GM12873 (cell line): ENCODE results near the gene PAK4.

Experiments
- TF ChIP-seq, protein P1 (sequence below): IDR thresholded peaks from 2 replicates; pipeline ENCODE4 v1.5.1; 2012; ENCODE audit warnings: low read depth, mild to moderate bottlenecking, moderate library complexity, low read length, control low read depth; ENCODE audit not compliant: insufficient read depth; ENCODE audit errors: missing control alignments

The PAK4 gene

DNA sequence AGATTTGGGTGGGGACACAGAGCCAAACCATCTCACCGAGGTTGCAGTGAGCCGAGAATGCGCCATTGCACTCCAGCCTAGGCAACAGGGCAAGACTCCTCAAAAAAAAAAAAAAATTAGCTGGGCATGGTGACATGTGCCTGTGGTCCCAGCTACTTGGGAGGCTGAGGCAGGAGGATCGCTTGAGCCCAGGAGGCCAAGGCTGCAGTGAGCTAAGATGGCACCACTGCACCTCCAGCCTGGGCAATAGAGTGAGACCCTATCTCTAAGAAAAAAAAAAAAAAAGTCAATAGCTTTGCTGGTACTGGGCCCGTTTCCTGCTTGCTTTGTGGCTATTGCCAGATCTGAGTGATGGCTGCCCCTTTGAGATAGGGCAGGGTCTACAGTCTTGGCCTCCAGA lies 28.3 kb upstream of the PAK4 start:
- TF ChIP-seq, protein P1, sequence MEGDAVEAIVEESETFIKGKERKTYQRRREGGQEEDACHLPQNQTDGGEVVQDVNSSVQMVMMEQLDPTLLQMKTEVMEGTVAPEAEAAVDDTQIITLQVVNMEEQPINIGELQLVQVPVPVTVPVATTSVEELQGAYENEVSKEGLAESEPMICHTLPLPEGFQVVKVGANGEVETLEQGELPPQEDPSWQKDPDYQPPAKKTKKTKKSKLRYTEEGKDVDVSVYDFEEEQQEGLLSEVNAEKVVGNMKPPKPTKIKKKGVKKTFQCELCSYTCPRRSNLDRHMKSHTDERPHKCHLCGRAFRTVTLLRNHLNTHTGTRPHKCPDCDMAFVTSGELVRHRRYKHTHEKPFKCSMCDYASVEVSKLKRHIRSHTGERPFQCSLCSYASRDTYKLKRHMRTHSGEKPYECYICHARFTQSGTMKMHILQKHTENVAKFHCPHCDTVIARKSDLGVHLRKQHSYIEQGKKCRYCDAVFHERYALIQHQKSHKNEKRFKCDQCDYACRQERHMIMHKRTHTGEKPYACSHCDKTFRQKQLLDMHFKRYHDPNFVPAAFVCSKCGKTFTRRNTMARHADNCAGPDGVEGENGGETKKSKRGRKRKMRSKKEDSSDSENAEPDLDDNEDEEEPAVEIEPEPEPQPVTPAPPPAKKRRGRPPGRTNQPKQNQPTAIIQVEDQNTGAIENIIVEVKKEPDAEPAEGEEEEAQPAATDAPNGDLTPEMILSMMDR: no peak

DNA sequence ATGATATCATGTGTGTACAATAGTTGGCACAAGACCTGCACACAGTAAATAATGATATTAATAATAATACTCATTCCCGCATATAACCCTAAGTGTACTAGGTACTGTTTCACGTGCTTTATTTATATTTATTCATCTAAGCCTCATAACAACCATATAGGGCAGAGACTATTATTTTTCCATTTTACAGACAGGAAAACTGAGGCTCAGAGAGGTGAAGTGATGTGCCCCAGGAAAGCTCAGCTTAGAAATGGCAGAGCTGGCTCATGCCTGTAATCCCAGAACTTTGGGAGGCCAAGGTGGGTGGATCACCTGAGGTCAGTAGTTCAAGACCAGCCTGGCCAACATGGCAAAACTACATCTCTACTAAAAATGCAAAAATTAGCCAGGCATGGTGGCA lies 27.9 kb upstream of the PAK4 start:
- TF ChIP-seq, protein P1: no peak

DNA sequence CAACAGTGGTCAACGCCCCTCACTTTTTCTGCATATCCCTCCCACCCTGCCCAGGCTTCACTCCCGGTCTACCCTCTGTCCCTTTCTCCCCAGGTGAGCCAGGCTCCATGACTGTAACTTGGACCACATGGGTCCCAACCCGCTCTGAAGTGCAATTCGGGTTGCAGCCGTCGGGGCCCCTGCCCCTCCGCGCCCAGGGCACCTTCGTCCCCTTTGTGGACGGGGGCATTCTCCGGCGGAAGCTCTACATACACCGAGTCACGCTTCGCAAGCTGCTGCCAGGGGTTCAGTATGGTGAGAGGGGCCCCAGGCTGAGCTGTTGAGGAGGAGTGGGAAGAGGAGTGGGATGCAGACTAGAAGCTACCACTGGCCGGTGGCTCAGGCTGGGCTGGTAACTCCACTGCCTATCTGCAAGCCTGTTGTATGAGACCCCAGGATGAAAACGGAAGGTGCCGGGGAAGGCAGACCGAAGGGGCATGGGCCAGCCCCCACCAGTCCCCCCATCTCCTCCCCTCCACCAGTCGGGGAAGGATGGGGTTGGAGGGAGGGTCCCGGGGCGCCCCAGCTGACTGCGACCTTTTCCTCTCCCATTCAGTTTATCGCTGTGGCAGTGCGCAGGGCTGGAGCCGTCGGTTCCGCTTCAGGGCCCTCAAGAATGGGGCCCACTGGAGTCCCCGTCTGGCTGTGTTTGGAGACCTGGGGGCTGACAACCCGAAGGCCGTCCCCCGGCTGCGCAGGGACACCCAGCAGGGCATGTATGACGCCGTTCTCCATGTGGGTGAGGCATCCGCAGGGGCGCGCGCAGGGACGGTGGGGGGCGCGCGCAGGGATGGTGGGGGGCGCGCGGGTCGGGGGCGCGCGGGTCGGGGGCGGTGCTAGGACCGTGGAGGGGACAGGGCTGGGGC lies 27.0 kb upstream of the PAK4 start:
- TF ChIP-seq, protein P1: no peak

DNA sequence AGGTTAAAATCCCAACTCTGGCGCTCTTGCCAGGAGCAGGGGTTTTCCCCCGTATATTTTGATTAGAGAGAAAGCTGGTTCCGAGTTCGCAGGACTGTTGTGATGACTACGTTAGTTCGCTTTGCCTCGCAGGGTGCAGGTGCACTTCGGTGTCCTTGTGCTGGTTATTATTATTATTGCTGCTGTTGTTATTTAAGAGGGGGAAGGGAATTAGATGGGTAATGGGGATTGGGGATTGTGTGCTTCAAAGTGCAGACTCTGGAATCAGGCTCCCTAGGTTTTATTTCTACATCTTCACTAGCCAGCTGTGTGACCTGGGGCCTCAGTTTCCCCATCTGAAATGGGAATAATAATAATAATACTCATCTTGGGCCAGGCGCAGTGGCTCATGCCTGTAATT lies 26.2 kb upstream of the PAK4 start:
- TF ChIP-seq, protein P1: no peak

DNA sequence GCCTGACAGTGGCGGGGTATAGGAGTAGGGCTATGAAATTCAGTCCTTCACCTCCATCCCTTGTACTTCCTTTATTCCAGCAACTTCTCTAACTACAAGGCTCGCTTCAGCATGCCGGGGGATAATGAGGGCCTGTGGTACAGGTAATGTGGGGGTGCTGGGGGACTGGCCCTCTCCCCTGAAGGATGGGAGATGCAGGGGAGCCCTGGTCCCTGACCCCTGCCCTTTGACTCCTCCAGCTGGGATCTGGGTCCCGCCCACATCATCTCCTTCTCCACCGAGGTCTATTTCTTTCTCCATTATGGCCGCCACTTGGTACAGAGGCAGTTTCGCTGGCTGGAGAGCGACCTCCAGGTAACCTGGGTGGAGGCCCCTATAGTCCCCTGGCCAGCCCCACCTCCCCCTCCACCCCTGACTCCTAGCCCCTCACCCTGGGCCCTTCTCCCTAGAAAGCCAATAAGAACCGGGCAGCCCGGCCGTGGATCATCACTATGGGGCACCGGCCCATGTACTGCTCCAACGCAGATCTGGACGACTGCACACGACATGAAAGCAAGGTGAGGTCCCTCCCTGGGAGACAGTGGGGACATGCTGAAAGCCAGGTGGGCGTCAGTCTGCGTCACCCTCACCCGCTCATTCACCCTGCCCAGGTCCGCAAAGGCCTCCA lies 25.0 kb upstream of the PAK4 start:
- TF ChIP-seq, protein P1: no peak

DNA sequence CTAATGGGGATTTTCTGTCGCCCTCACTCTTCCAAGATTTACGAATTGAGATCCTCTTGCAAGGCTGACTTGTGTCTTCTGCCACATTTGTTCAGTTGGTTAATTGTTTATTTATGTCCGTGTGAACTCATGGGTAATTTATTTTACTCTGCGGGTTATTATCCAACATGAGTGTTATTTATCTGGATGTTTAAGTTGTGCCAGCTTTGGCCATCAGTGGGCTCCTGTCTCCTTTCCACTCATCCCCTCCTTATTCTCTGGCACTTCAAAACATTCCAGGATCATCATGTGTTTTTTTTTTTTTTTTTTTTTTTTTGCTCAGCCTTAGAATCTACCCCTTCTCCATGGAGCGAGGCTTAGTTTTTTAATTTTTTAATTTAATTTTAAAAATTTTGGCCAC lies 22.4 kb upstream of the PAK4 start:
- TF ChIP-seq, protein P1: no peak

DNA sequence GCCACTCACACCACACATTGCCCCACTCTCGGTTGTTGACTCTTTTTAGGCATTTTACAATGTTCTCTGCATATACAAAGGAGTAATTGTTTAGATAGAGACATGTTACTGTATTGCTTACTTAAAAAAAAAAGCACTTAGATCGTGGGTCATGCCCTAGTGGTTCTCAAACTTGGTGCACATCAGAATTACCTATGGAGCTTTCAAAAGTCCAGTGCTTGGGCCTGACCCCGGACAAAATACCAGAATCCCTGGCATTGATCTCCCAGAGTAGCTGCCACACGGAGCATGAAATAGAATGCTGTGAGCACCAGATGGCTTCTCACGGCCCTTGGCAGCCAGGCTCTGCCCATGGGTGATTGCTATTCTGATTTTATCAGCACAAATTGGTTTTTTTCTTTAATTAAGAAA lies 21.4 kb upstream of the PAK4 start:
- TF ChIP-seq, protein P1: no peak
